Stimulated activated naive CD8-positive, alpha-beta T cell treated with anti-CD3 and anti-CD28 coated beads, Interleukin-15, Interleukin-2, amounts not matched to agents 100 ng/mL and 50 ng/mL, for 24 hours (primary cell): ENCODE results near the gene FLACC1.

Source experiments
- H3K27ac Mint-ChIP-seq: one replicate; pipeline ENCODE4 v1.8.0; 2021; ENCODE audit warnings: mild to moderate bottlenecking, mixed read lengths
- H3K27me3 Mint-ChIP-seq: one replicate; pipeline ENCODE4 v1.8.0; 2021; ENCODE audit warnings: mixed read lengths
- H3K36me3 Mint-ChIP-seq: one replicate; pipeline ENCODE4 v1.8.0; 2021; ENCODE audit warnings: low read depth, mixed read lengths
- H3K4me1 Mint-ChIP-seq: one replicate; pipeline ENCODE4 v1.8.0; 2021; ENCODE audit warnings: low read depth, mixed read lengths
- H3K4me3 Mint-ChIP-seq: one replicate; pipeline ENCODE4 v1.8.0; 2021; ENCODE audit warnings: mild to moderate bottlenecking, mixed read lengths
- H3K9me3 Mint-ChIP-seq: one replicate; pipeline ENCODE4 v1.8.0; 2021; ENCODE audit warnings: mixed read lengths

The FLACC1 gene

GRCh38 chr2:201363857-201364560 lies 6.9 kb upstream of the FLACC1 start:
- H3K36me3 Mint-ChIP-seq: peaks cover 48% of the 10 kb centered on the region
- H3K9me3 Mint-ChIP-seq: no peaks in the 10 kb centered on the region
- H3K4me3 Mint-ChIP-seq: no peak overlapping the region
- H3K4me1 Mint-ChIP-seq: peaks cover 23% of the 10 kb centered on the region
- H3K27ac Mint-ChIP-seq: peak overlapping the region; percentile 34
- no peaks in the 10 kb centered on the region for H3K27me3 Mint-ChIP-seq

DNA sequence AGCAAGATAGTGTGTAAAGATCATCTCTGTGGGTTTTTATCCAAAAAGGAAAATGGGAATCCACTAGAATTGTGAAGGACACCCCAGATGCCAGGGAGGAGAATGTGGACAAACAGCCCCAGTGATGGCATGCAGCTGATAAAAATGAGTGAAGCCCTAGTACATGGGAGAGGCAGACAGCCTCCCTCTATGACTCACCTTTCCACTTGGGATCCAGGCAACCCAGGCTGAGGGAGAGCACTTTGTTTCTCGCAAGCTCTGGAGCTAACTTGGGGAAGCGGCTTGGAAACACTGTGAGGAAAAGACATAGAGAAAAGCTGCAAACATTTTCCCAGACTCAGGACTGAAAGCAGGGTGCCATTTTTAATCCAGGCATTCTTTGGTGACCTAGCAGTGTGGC lies 5.3 kb upstream of the FLACC1 start:
- no peaks in the 10 kb centered on the region for H3K9me3 Mint-ChIP-seq
- peaks cover 38% of the 10 kb centered on the region for H3K36me3 Mint-ChIP-seq
- H3K27ac Mint-ChIP-seq: no peak overlapping the region
- no peaks in the 10 kb centered on the region for H3K27me3 Mint-ChIP-seq
- no peak overlapping the region for H3K4me3 Mint-ChIP-seq
- H3K4me1 Mint-ChIP-seq: peaks cover 27% of the 10 kb centered on the region

DNA sequence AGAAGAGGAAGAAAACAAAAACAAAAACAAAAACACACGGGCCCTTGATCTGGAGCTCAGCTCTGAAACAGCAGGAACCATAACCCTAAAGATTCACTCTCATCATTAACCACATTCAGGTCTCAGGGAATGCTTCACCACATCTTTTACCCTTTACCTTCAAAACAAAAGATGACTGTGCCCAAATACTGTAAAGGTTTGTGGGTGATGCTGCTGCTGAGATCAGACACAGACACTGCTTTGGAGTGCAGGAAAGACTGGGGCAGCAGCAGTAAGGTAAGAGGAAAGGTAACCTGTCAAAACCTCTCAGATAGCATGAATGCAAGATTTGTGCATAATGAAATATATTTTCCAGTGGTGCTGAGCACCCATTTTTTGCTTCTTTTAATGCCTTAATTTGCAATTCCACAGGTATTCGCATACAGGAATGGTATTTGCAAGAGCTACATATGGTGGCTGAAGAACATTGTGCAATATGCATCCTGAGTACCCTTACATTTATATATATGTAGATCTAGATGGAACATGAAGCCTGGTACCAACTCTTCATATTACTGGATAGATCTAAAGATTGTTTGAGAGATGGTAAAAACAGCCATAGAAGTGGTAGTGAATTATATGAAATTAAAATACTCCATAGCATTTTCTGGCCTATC lies 4.1 kb upstream of the FLACC1 start:
- Mint-ChIP-seq H3K27me3 (no peaks in the 10 kb centered on the region), H3K9me3 (no peaks in the 10 kb centered on the region), H3K4me1 (peaks cover 27% of the 10 kb centered on the region), H3K36me3 (peaks cover 27% of the 10 kb centered on the region), H3K4me3 (no peak overlapping the region), H3K27ac (no peak overlapping the region)

DNA sequence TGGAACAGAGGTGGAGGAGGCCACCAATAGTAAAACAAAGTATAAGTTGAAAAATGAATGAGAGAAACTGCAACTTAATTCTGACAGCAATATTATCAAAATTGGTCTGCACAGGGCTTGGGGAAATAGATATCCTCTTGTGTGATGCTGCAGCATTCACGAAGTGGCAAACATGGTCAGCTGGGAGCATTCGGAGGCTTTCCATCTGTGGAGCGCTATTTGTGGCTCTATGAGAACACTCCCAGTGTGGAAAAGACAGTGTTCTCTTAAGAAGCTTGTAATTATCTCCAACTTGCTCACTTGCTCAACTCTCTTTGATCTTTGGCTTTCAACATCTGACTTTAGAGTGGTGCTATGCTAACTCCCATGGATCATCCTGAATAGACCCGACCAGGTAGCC lies 3.1 kb upstream of the FLACC1 start:
- Mint-ChIP-seq H3K4me1 (peaks cover 27% of the 10 kb centered on the region), H3K9me3 (no peaks in the 10 kb centered on the region), H3K36me3 (peaks cover 27% of the 10 kb centered on the region), H3K27me3 (no peaks in the 10 kb centered on the region), H3K27ac (no peak overlapping the region), H3K4me3 (no peak overlapping the region)

DNA sequence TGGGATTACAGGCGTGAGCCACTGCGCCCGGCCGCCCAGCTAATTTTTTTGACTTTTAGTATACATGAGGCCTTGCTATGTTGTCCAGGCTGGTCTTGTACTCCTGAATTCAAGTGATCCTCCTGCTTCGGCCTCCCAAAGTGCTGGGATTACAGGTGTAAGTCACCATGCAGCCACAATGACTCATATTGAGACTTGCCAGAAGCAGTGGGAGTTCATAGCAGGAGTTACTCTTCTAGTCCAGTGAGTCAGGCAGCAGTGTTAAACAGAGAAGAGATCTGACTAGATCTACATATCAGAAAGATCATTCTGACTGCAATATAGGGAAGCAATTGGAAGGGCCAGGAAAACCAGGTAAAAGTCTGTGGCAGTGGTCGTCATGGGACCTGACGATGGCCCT lies 1.5 kb upstream of the FLACC1 start:
- Mint-ChIP-seq H3K4me1 (peaks cover 24% of the 10 kb centered on the region), H3K9me3 (no peaks in the 10 kb centered on the region), H3K4me3 (no peak overlapping the region), H3K27ac (no peak overlapping the region), H3K36me3 (peaks cover 19% of the 10 kb centered on the region), H3K27me3 (no peaks in the 10 kb centered on the region)

- no peaks in the 10 kb centered on the region for H3K9me3 Mint-ChIP-seq
- no peaks in the 10 kb centered on the region for H3K27me3 Mint-ChIP-seq
- no peak overlapping the region for H3K27ac Mint-ChIP-seq
- H3K36me3 Mint-ChIP-seq: no peaks in the 10 kb centered on the region
- H3K4me1 Mint-ChIP-seq: no peaks in the 10 kb centered on the region
- H3K4me3 Mint-ChIP-seq: no peak overlapping the region
Observed at GRCh38 chr2:201353116-201353515, 4.0 kb downstream of the FLACC1 start.

DNA sequence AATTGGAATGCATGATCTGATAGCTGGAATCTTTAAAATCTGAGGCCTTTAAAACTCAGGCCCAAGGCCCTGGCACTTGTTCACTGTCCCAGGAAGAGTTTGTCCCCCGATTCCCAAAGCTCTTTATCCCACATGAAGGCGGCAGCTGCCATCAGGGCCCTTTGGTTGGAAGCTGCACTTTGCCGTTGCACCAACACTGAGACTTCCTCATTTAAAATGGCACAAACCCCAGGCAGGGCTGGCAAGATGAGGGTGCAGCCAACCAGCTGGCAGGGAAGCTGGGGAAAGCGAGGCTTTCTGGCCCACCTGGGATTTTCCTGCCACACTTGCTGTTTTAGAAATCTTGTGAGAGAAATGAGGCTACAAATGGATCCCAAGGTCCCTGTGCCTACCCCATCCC lies 6.3 kb downstream of the FLACC1 start:
- Mint-ChIP-seq H3K4me1 (no peaks in the 10 kb centered on the region), H3K36me3 (no peaks in the 10 kb centered on the region), H3K4me3 (no peak overlapping the region), H3K9me3 (no peaks in the 10 kb centered on the region), H3K27ac (no peak overlapping the region), H3K27me3 (no peaks in the 10 kb centered on the region)

GRCh38 chr2:201349601-201350000 lies 7.5 kb downstream of the FLACC1 start:
- Mint-ChIP-seq H3K4me1 (no peaks in the 10 kb centered on the region), H3K9me3 (no peaks in the 10 kb centered on the region), H3K36me3 (no peaks in the 10 kb centered on the region), H3K27ac (no peak overlapping the region), H3K4me3 (no peak overlapping the region), H3K27me3 (no peaks in the 10 kb centered on the region)

DNA sequence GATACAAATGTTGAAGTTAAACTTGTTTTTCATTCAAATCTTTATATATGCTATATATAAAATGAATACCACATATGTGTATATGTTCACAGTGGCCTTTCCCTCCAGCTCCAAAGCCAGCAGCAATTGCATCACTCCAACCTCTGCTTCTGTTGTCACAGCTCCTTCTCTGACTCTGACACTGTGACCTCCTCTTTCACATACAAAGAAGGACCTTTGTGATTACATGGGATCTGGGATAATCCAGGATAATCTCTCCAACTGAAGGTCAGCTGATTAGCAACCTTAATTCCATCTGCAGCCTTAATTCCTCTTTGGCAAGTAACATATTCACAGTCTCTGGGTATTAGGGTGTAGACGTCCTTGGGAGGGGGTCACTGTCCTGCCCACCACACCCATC lies 8.4 kb downstream of the FLACC1 start:
- Mint-ChIP-seq H3K4me3 (no peak overlapping the region), H3K27me3 (no peaks in the 10 kb centered on the region), H3K4me1 (no peaks in the 10 kb centered on the region), H3K9me3 (no peaks in the 10 kb centered on the region), H3K36me3 (peaks cover 6% of the 10 kb centered on the region), H3K27ac (no peak overlapping the region)

- Mint-ChIP-seq H3K27ac (no peak overlapping the region), H3K9me3 (no peaks in the 10 kb centered on the region), H3K36me3 (peaks cover 20% of the 10 kb centered on the region), H3K27me3 (no peaks in the 10 kb centered on the region), H3K4me1 (no peaks in the 10 kb centered on the region), H3K4me3 (no peak overlapping the region)
Observed at GRCh38 chr2:201347138-201347537, 10.0 kb downstream of the FLACC1 start.

DNA sequence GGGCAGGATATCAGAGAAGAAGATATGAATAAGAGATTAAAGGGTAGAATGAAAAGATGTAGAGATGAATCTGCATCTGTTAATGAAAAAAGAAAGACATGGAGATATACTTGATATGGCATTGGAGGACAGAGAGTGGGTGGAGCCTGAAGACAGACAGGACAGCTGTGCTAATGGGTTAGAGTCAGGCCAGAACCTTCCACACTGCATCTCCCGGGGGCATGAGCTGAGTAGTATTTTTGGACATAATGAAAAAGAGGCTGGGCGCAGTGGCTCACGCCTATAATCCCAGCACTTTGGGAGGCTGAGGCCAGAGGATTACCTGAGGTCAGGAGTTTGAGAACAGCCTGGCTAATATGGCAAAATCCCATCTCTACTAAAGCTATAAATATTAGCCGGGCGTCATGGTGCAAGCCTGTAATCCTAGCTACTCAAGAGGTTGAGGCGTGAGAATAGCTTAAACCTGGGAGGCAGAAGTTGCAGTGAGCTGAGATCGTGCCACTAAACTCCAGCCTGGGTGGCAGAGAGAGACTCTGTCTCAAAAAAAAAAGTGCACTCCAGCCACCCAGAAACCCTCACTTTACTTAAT lies 11.4 kb downstream of the FLACC1 start:
- no peak overlapping the region for H3K27ac Mint-ChIP-seq
- H3K4me1 Mint-ChIP-seq: no peaks in the 10 kb centered on the region
- H3K36me3 Mint-ChIP-seq: peaks cover 27% of the 10 kb centered on the region
- no peaks in the 10 kb centered on the region for H3K9me3 Mint-ChIP-seq
- no peaks in the 10 kb centered on the region for H3K27me3 Mint-ChIP-seq
- no peak overlapping the region for H3K4me3 Mint-ChIP-seq

DNA sequence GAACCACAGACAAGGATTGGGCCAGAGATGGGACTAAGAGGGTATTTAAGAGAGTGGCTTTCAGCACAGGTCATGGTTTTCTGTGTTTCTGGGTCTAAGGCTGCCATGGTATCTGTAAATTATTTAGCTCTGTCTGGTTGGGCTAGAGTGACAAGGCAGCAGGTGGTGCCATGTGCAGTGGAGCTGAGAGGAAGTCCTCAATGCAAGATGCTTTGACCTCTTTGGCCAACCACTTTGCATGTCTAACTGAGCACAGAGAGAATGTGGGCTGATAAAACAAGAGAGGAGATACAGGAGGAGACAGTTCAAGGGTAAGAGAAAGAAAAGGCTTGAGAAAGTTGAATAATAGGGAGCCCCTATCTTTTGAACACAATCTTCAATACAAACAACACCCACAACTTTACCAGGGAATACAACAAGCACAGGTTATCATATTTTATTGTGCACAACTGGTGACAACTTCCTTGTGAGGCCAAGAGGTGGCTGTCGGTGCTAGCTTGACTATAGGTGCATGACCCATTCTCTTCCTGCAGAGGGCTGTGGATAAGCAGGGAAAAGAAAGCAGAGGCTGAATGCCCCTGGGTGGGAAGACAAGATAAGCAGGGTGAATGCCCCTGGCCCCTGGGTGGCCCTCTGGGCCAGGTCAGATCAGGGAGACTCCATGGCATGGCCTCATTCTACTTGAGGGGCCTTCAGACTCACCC lies 12.3 kb downstream of the FLACC1 start:
- no peaks in the 10 kb centered on the region for H3K4me1 Mint-ChIP-seq
- H3K27me3 Mint-ChIP-seq: no peaks in the 10 kb centered on the region
- H3K27ac Mint-ChIP-seq: no peak overlapping the region
- no peaks in the 10 kb centered on the region for H3K9me3 Mint-ChIP-seq
- H3K4me3 Mint-ChIP-seq: no peak overlapping the region
- peaks cover 32% of the 10 kb centered on the region for H3K36me3 Mint-ChIP-seq

DNA sequence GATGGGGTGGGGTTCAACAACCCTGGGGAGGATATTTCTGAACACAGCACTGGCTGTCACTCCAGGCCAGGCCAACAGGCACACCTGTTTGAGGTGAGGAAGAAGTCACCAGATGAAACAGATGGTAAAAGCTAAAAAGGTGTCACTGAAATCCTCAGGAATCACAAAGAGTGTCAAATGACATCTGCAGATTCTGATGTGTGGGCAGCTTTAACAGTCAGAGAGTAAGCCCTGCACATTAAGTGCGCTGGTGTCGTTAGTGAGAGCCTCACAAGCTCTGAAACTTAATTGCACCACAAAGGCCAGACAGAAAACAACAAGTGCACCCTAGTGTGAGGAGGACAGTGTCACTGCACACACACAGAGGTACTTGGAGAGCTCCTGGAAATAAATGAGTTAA lies 13.6 kb downstream of the FLACC1 start:
- H3K4me3 Mint-ChIP-seq: no peak overlapping the region
- H3K36me3 Mint-ChIP-seq: peaks cover 32% of the 10 kb centered on the region
- no peaks in the 10 kb centered on the region for H3K27me3 Mint-ChIP-seq
- H3K27ac Mint-ChIP-seq: no peak overlapping the region
- no peaks in the 10 kb centered on the region for H3K9me3 Mint-ChIP-seq
- H3K4me1 Mint-ChIP-seq: no peaks in the 10 kb centered on the region

DNA sequence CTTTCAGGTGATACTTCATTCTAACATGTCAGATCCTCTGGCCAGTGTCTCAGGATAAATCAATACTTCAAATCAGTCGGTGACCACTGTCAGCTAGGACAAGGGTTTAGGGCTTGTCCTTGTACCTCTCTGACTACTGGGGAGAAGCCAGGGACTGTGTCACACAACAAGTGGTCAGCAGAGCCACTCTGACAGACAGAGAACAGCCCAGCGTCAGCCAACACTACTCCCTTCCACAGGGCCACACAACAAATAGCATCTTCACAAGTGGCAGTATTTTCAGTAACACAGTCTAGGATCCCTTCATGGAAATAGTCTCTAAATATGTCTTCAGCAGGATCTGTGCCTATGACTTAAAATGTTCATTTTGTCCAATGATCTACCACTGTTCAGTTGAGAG lies 14.2 kb downstream of the FLACC1 start:
- H3K27ac Mint-ChIP-seq: no peak overlapping the region
- no peaks in the 10 kb centered on the region for H3K27me3 Mint-ChIP-seq
- H3K9me3 Mint-ChIP-seq: no peaks in the 10 kb centered on the region
- peaks cover 32% of the 10 kb centered on the region for H3K36me3 Mint-ChIP-seq
- no peaks in the 10 kb centered on the region for H3K4me1 Mint-ChIP-seq
- no peak overlapping the region for H3K4me3 Mint-ChIP-seq

- no peak overlapping the region for H3K27ac Mint-ChIP-seq
- H3K36me3 Mint-ChIP-seq: peaks cover 12% of the 10 kb centered on the region
- H3K9me3 Mint-ChIP-seq: peaks cover 4% of the 10 kb centered on the region
- no peak overlapping the region for H3K4me3 Mint-ChIP-seq
- H3K27me3 Mint-ChIP-seq: no peaks in the 10 kb centered on the region
- peaks cover 4% of the 10 kb centered on the region for H3K4me1 Mint-ChIP-seq
Observed at GRCh38 chr2:201329409-201329808, 27.7 kb downstream of the FLACC1 start.
